Fibroblast of skin of right biceps (primary cell): ENCODE data around the gene FLNB.

Experiments used
- DNase-seq: peaks from one replicate; pipeline ENCODE4 v3.0.0-alpha.2; 2013

Gene FLNB

DNA sequence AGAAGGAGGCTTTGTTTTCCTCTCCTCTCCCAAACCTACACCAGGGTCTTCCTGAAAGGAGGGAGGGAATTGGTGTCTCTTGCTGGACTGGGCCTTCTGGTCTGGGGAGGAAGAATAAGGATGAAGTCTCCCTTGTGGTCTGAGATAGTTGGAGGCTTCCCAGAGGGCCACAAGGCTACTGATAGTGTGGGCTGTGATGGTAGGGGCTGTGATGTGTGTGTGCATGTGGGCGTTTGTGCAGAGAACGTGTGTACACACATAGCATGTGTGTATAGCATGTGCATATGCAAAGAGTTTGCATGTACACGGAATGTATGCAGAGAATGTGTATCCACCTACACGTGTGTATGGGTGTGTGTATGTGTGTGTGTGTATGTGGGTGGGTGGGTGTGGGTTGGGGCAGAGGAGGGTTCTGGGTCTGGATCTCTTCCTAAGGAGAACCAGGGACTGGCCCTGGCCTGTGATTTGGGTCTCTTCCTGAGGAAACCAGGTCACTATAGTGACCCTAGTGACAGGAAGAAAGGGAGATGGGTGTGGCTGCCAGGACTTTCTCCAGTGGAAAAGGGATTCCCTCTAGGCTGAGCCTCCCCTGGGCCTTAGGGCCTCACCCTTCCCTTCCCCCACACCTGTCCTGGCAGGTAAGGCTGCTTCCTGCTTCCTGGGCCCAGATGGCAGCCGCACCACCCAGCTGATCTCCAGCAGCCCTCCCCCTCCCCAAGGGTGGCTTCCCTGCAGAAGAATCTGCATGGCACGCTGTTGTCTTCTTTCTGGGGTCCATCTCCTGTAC, 1.7 kb downstream of the FLNB start:
- DNase-seq, result no peak

DNA sequence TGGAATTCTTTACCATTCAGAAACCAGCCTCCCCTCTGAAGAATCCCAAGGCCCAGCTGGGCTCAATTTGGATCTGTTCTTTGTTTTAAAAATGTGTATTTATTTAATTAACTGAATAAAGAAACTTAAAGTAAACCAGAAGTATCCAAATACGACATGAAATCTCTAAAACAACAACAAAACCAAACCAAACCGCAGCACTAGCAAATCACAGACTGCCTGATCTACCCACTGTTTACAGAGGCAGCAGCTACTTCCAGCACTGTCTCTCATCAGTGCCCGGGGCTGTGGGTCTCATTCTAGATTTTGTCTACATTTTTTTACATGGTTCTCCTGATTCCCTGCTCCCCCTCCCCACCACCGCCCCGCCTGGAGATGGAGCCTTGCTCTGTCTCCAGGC, 2.3 kb downstream of the FLNB start:
- no peak for DNase-seq

DNA sequence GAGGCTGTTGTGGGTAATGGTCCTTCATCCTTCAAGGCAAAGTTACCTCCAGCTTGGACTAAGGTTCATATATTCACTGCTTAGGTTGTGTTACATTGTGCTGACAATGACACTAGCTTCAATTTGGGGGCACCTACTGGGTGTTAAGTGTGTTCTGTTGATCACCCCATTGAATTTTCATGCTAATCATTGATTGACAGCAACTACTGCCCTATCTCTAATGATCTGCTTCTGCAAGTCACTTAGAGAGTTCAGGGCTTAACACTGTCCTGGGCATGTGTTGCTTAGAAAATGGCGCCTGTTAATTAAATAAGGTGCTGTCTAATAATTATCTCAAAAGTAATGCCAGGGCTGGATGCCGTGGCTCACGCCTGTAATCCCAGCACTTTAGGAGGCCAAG, 3.4 kb downstream of the FLNB start:
- no peak for DNase-seq

DNA sequence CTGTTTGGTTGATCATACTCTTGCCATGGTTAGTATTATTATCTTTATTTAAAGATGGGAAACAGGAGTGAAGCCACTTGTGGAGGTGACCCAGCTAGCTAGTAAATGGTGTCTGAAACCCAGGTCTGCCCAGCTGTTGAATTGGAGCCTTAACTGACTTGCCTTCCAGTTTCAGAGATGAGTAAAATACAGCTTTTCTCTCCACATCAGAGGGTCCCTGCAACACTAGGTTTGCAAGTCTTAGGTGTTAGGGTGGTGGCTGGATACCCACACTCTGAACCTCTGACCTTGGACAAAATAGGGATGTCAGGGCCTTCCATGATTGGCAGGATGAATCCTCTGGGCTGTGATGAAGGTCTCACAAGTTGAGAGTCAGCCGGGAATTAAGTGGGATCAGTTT, 4.1 kb downstream of the FLNB start:
- no peak for DNase-seq

DNA sequence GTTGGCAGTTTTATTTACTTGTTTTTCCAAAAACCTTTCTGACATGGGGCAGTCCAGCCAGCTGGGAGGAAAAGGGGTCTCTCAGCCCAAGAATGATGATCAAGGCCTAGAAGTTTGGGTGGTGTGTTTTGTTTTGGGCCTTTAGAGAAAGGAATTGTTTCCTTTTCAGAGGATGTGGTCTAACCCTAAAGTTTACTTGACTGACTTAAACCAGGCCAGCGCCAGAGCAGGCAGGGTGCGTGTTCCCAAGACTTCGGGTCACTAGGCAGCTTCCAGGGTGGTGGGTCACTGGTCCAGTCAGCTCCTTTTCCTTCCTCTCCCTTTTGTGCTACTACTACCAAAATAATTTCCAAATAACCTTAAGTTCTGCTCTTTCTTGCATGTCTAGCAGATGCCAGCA, 4.9 kb downstream of the FLNB start:
- DNase-seq, result no peak

DNA sequence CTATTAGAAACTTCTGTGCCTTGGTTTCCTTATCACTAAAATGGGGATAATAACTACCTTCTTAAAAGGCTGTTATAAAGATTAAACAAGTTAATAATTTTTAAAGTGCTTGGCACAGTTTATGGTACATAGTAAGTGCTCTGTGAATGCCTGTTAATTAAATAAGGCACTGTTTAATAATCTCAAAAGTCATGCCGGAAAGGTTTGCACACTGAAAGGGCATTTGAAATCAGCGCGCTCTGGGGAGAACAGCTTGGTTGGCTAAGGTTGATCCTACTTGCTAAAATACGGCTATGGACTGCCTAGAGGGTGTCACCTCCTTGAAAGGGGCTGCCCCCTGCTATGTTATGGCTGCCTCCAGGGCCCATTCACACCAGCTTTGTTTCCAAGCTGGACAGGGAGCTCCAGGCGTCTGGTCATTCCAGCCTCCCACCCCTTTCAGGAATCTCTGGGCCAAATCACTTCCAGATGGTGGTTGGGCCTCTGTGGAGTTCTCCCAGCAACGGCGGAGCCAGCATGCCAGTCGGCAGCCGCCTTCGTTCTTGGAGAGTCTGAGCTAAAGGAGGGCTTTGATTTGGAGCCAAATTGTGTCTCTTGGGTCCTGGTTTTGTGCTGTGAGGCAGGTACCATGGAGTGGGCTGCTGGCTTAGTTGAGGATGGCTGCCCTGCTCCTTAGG, 5.9 kb downstream of the FLNB start:
- peak; percentile 91 for DNase-seq

DNA sequence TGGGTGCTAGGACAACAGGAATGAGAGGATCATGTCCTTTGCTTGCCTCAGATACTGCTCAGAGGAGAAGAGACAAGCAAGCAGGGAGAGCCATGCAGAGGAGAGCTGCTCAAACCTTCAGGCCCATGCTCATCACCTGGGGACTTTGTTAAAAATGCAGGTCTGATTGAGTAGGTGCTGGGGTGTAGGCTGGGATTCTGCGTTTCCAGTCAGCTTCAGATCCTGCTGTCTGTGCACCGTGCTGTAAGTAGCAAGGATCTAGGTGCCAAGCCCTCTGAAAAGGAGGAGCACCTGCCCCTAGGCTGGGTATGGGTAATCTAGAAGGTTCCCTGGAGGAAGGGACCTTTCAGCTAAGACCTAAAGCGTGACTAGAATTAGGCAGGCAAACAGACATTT, 7.3 kb downstream of the FLNB start:
- no peak for DNase-seq

DNA sequence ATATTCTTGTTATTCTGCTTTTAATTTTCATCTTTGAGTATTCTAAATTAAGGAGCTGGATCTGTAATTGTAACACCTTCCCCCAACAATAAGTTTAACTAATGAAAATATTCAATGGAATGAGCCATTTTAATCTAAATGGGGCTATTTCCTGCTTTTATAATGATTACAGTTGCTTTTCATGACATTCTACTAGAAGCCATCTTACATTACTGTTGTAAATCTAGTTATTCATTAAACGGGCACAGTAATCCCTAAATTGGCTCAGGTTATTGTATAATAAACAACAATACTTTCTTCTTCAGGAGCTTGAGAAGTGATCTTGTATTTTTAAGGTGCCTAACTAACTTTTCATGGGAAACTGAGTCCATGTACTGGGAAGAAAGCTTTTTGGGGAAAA, 8.5 kb downstream of the FLNB start:
- DNase-seq, result no peak

DNA sequence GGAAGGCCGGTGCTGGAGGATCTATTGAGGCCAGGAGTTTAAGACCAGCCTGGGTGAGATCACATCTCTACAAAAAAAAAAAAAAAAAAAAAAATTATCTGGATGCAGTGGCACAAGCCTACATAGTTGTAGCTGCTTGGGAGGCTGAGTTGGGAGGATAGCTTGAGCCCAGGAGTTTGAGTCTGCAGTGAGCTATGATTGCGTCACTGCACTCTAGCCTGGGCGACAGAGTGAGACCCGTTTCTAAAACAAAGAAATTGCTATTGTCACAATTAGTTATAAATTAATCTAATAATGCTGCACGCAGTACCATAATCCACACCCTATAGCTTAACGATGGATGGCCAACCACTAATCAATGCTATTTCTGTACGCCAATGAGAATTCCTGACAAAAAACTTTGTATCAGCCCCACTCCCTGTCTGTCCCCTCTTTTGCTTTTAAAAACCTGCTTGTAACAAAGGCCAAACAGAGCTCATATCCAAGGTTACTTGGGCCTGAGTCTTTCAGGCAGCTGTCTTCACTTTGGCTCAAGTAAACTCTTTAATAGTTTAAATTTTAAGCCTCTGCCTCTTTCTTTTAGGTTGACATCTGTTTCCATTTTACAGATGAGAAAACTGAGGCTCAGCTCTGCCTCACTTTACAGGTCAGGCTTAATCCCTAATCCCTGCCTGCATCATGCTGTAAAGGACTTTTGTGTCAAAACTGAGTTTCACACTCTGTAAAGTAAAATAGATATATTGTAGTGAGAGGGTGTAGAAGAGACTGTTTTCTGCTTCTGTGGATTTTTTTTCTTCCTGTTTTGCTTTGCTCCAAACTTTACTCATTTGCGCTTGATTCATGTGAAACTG, 10.9 kb downstream of the FLNB start:
- DNase-seq, result no peak

DNA sequence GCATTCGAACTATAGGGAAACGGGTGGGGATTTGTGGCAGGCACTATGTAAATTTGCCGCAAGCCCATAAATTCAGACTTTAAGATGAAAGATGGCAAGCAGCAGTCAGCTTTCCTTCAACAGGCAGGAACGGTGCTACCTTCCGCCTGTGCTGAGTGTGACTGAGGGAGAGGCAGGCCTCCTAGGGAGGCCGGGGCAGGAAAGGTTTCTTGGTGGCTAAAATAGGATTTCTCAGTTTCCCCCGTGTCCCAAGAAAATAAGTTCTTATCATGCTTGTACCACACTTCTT, 12.5 kb downstream of the FLNB start:
- no peak for DNase-seq

DNA sequence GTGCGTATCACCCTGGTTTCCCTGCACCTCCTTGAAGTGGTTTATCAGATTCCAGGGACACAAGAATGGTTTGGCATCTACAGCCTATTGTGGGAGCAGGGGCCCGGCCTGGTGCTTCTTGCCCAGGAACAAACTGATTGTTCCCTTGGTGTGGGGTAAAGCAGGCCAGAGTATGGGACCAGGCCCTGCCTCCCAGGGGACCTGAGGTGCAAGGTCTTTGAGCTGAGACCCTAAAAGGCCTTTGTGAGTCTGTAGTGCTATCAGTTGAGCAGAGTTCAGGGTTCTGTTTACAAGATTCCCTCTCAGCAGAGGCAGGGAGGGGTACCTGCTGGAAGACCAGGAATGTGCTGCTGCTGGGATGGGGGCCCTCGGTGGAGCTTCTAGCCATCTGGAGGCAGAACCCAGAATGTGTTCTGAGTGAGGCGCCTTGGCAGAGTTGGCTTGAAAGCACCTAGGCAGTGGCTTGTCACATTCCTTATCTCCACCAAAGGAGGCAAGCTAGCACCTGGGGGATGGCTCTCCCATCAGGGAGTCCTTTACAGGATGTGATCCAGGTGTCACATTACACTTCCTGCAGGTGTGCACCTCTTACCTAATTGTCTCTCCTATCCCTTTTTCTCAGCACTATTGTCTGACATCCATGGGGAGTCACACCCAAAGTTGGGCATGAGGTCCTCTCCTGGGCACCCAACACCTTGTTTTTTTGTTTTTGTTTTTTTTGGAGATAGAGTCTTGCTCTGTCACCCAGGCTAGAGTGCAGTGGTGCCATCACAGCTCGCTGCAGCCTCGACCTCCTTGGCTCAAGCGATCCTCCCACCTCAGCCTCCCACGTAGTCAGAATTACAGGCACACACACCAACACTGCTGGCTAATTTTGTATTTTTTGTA, 13.1 kb downstream of the FLNB start:
- DNase-seq, result no peak

DNA sequence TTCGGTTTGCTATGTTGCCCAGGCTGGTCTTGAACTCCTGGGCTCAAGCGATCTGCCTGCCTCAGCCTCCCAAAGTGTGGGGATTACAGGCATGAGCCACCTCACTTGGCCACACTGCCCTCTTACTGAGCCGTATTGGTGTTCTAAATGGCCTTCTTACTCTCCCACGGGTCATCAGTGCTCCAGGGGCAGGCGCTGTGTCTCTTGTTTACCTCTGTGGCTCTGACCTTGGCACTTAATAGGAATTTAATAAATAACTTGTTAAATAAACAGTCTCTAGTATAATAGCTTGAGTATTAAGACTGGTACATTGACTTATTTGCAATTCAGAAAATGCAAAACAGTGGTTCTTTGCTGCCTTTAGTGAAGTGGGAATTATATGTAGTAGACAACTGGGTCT, 13.7 kb downstream of the FLNB start:
- DNase-seq, result no peak

DNA sequence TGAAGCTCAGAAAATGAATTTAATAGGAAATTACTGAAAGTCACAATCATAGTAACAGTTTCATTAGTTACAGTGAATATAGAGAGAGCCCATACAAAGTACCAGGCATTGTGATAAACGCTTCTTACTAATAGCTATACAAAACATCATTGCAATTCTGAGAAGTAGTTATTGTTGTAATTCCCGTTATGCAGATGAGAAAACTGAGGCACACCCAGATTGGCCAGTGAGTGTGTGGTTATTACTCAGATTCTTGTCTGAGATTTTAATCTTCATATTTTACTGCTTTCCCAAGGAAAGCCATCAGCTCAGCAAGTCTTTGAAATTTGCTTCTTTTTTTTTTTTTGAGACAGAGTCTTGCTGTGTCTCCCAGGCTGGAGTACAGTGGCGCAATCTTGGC, 14.3 kb downstream of the FLNB start:
- no peak for DNase-seq

DNA sequence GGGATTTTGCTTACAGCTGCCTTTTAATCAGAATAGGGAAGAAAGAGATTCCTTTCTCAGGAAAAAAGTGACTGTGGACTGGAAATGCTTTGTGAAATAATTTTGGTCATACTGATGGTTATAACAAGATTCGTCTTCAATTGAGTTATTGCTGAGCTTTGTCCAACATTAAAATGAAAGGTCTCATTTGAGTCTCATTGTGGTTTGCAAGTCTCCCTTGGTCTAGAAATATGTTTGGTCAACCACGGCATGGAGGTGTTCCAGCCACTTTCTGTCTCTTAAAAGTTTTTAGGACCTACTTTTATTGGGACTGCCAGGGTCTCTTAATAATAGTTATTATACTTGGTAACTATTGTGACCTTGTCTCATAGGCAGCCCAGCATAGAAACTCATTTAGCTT, 15.3 kb downstream of the FLNB start:
- DNase-seq, result no peak

DNA sequence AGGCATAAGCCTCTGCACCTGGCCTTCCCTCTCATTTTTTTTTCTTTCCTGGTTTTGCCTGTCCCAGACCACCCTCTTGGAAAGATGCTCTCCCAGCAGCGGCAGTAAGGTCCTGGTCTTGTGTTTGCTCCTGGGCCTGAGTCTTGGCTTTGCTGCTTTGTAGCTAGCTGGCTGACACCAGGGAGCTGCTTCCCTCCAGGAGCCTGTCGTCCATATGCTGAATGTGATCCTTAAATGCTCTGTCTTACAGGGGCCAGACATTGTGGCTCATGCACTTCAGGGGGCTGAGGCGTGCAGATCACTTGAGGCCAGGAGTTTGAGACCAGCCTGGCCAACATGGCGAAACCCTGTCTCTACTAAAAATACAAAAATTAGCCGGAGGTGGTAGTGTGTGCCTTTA, 17.2 kb downstream of the FLNB start:
- no peak for DNase-seq

DNA sequence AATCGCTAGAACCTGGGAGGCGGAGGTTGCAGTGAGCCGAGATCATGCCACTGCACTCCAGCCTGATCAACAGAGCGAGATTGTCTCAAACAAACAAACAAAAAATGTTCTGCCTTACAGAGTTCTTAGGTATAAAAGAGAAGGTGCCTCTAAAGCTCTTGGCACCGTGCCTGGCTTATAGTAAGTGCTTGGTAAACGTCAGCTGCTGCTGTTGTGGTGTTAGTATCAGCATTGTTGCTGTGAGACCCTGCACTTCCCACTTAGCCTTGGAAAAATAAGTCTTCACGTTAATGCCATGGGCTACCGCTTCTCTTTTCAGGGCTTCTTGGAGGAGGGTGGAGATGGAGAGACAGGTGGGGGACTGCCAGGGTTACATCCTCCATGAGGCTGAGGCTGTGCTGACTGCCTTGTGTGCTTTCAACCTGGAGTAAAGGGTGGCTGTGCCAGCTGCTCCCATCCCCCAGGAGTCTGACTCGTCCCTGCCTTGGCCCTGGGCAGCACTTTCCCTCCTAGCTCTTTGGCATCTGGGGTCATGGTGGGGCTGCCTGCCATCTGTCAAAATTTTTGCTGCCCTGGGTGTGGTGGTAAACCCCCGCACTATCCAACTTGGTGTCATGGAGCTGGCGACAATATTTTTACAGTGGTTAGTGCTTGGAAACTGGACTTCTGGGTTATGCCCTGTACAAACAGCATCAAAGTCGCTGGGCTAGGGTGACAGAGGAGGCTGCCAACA, 17.8 kb downstream of the FLNB start:
- peak; percentile 47 for DNase-seq

DNA sequence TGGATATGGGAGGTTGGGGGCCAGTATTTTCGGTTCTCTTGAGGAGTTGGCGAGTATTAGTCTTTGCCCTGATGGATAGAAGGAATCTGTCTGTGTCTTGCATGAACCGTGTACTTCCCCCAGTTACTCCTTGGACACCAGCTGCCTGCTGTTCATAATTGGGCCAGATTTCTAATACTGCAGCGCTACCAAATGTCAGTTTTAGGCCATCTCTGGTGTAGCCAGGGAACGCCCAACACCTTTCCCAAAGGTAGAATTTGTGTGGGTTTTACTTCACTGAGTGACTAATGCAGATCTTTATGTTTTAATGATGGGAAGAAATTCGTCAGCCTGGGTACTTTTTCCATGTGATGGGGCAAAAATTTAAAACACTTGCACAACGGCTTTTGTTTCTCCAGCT, 18.4 kb downstream of the FLNB start:
- no peak for DNase-seq

DNA sequence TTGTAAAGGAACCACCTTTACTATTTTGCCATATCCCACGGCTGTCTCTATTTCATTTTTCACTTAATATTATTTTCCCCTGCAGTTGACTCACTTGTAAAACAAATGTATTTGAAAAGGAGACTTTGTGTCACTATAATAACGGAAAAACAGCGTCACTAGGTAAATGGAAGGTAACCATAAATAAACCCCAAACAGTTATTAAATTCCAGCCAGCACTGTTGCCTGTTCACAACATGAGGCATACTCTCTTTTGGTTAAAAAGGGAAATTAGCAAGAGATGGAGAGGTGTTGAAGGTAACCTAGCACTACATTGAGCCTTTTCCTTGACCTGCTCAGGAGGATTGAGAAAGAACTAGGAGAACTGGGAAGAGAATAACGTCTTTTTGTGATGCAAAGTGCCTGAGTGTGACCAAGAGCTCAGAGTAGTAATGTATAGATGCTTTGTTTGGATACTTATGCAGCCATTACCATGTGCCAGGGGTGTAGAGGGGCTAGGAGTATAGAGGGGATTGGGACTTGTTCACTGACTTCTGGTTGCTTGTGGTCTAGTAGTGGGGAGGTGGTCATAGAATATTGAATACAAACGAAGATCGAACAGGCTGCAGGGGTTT, 19.6 kb downstream of the FLNB start:
- no peak for DNase-seq

DNA sequence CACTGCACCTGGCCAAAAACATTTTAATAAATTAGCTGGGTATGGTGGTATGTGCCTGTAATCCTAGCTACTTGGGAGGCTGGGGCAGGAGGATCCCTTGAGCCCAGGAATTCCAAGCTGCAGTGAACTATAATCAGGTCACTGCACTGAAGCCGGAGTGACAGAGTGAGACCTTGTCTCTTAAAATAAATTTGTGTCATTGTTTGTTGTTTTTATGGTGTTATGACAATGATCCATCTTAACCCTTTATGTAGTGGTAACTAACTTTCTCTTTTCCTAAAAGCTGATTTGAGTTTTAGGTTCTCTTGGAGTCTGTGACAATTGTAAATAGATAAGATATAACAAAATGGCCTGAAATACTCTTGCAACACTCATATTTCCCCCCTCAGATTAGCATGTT, 20.7 kb downstream of the FLNB start:
- no peak for DNase-seq

DNA sequence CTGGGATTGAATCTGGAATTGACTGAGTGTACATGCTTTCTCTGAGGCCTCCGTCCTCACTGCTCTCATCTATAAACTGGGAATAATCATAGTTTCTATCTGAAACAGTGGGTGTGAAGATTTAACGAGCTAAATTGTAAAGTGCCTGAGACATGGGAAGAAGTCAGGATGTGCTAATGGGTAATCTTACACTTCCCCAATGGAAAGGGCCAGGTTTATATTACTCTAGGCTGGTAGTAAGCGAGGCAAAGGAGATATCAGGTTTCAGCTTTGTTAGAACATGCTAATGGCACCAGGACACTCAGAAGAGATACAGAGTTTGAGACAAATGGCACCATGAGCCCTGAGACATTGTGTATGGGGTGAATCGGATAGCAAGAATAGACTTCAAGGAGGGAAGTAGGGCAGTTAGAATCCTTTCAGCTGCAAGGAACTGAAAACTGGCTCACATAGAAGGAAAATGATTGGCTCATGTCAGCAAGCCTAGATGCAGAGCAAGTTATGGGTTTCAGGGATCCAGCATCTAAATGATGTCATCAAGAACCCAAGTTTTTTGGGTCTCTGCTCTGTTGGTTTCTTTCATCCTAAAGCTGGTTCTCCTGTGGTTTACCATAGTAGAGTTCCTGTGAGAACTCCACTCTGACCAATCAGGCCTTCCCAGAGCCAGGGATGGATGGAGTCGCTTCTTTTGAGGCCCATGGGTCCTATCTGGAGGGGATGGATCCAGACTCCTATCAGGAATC, 21.8 kb downstream of the FLNB start:
- DNase-seq, result no peak

DNA sequence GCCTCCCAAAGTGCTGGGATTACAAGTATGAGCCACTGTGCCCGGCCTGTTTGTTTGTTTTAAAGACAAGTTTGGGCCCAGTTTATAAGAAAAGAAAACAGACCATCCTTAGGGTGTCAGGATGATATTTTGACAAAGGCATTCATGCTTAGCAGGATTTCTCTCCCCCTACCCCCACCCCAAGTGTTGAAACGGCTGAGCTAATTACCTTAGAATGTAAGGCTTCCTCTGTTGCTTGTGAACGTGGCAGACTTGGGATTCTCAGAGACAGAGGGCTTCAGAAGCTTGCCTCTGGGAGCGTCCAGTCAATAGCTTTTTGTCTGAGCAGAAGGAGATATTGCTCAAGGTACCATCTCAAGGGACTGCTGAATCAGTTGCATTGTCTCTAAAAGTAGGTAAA, 24.0 kb downstream of the FLNB start:
- peak; percentile 70 for DNase-seq
